ENCODE data around the gene NOD2.

Gene NOD2

GRCh38 chr16:50692999-50693781, at the start of gene NOD2:
Gene NOD2, plus strand, starts transcription at chr16:50693606. Its CDS starts 5,890 bp downstream, at chr16:50699496.
- no peak for DNase-seq

DNA sequence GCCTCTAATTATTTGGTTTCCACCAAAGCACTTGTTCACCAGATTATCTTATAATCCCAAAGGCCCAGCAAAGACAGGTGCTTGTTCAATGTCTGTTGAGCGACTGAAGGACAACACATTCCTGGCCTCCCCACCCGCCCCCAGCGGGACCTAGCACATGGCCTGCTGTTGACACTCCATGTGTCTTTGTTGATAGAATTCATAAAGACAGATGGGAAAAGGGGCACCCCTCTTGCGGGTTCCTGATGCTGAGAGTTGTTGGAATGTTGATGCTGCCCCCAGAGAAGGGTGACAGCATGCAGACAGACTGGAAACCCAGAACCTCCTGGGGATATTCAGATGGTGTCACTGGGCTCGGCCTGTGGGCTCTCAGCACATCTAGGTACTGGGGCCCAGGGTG, 49.2 kb upstream of the NOD2 start:
- DNase-seq: no peak

- no peak for DNase-seq
Measured at GRCh38 chr16:50644729-50645128, 48.7 kb upstream of the NOD2 start.

- no peak for DNase-seq
Measured at GRCh38 chr16:50645563-50646220, 47.7 kb upstream of the NOD2 start.

DNA sequence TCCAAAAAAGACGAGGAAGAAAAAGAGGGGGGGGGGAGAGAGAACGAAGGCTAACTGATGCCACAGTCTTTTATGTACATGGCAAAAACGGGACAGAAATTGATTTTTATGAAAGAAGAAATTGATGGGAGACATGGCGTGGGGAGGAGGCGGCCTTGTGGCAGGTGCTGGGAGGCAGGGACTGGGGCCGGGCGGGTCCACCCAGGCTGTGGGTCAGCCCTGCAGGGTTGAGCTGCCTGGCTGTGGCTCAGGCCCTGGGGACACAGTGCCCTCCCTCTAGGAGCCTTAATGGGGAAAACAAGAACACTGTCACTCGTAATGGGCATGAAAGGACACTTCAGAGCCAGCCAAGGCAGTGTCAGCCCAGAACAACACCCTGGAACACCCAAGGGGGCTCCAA, 47.1 kb upstream of the NOD2 start:
- DNase-seq: no peak

- DNase-seq: no peak
Measured at GRCh38 chr16:50651835-50652438, 41.5 kb upstream of the NOD2 start.

GRCh38 chr16:50652836-50653425, 40.5 kb upstream of the NOD2 start:
- no peak for DNase-seq

DNA sequence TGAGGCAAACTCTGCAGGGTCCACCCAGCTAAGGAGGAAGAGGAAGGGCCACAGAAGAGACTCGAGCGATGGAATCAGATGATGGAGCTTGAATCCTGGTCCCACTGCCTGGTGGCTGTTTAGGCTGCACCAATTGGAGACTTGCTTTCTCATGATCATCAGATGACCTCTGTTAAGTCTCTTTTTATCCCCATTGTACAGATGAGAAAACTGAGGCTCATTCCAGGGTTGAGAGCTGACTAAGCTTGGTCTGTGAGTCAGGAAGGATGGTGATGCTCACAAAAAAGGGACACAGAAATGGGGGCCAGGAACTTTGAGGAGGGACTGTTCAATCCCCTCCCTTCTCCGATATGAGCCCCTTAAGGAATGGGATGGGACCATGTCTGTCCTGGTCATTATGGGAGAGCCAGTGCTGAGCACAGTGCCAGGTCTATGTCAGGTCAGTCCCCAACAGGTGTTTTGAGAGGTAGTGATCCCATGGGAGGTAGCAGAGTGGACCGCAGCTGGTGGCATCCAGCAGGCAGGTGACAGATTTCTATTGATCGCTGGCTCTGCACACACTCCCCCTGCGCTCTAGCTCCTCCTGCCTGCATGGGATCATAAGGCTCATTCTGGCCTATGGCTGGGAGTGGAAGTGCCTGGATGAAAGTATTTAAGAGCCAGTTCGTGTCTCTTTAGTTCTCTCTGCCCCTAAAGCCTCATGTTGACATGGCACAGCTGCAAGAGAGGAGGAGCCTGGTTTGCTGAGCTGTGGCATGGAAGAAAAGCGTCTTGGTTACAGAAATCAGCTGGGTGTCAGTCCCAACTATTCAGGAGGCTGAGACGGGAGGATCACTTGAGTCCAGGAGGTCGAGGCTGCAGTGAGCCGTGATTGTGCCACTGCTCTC, 39.5 kb upstream of the NOD2 start:
- DNase-seq: no peak

- no peak for DNase-seq
Measured at GRCh38 chr16:50655558-50656055, 37.8 kb upstream of the NOD2 start.

DNA sequence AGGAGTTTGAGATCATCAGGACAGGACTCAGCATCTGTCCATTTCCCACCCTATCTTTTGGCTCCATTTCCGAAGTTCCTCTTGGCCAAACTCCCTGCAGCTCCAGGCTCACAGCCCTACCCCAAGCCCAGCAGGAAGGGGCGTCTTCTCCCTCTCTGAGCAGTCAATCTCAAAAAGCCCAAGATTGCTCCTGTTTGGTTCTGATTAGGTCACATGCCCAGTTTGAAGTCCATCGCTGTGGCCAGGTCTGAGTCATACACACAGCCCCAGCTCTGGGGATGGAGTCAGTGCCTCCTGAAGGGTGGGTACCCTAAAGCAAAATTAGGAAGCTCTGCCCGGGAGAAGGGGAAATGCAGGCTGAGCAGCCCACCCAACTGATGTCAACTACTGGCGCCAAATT, 36.2 kb upstream of the NOD2 start:
- no peak for DNase-seq

DNA sequence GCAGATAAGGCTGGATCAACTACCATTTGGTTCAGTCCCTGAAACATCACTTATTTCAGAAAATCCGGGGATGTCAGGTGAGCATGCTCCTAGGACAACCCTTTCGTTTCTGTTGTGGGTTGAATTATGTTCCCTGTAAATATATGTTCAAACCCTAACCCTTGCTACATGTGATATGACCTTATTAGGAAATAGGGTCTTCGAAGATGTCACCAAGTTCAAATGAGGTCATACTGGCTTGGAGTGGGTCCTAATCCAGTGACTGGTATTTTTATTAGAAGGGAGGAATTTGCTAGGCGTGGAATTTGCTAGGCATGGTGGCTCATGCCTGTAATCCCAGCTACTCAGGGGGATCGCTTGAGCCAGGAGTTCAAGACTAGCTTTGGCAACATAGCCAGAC, 33.6 kb upstream of the NOD2 start:
- DNase-seq: no peak

DNA sequence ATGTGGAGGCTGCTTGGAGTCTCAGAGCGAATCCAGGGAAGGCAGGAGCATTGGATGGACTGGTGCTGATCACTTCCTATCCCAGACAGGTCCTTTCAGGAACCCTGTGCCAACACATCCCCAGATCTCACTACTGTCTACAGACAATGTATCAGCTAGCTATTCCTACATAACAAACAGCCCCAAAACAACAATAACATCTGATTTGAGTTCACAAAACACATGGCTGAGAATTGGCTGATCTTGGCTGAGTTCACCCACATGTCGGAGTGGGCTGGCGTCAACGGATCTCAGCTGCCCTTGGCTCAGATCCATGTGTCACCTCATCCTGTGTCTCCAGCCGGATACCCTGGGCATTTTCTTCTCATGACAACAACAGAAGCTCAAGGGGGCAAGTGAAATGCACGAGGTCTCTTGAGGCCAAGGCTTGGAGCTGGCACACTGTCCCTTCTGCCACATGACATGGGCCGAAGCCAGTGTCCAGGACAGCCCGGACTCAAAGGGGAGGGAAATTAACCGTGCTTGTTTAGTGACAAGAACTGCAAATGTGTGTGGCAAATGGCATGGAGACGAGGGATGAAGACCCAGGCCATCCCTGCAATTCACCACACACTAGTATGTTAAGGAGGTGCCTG, 31.0 kb upstream of the NOD2 start:
- no peak for DNase-seq

DNA sequence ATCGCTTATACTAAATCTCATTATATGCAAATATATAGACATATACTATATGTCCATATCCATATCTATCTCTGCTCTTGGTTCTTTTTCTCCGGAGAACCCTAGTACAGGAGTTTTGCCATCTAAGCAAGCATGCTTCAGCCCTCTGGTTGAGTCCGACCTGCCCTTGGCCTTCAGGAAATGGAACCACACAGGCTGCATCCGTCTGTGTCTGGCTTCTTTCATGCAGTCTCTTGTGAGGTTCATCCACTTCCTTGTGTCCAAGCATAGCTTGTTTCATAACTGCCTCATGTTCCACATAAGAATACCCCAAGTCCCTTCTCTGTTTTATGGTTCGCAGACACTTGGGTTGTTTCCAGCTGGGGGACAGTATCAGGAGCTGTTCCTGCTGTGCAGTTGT, 29.1 kb upstream of the NOD2 start:
- DNase-seq: no peak

- peak; percentile 65 for DNase-seq
Measured at GRCh38 chr16:50665128-50665878, 28.1 kb upstream of the NOD2 start.

DNA sequence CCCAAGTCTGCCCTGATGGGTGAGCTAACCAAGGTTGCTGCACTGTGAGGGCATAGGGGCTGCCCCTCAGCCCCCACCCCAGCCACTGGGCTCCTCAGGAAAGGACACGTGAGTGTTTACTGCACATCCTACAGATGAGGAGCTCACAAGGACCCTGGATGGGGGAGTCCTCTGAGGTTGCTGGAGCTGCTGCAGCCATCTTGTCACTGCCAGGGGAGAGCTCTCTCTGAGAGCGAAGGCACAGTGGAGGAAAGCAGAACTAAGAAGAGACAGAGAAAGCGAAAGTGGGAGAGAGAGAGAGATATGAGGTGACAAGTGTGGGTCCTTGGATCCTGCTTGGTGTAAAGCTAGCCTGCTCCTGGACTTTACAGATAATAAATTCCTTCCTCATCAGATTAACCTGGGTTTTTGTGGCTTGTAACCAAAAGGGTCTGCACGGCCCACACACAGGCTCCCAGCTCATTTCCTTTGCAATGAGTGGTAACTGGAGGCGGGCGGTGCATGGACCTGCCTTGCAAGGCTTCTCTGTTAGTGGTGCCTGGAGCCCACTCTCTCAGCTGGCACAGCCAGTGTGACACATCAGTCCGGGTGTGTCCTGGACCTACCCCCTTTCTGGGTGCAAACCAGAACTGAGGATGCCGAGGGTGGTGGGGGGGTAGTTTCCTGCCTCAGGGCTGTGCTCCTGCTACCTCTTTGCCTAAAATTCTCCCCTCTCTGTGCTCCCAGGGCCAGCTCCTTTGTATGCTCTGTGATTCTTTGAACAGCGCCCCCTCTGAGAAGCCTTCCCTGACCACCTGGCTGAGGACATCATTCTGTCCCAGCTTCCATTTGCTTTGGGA, 26.5 kb upstream of the NOD2 start:
- DNase-seq: no peak

DNA sequence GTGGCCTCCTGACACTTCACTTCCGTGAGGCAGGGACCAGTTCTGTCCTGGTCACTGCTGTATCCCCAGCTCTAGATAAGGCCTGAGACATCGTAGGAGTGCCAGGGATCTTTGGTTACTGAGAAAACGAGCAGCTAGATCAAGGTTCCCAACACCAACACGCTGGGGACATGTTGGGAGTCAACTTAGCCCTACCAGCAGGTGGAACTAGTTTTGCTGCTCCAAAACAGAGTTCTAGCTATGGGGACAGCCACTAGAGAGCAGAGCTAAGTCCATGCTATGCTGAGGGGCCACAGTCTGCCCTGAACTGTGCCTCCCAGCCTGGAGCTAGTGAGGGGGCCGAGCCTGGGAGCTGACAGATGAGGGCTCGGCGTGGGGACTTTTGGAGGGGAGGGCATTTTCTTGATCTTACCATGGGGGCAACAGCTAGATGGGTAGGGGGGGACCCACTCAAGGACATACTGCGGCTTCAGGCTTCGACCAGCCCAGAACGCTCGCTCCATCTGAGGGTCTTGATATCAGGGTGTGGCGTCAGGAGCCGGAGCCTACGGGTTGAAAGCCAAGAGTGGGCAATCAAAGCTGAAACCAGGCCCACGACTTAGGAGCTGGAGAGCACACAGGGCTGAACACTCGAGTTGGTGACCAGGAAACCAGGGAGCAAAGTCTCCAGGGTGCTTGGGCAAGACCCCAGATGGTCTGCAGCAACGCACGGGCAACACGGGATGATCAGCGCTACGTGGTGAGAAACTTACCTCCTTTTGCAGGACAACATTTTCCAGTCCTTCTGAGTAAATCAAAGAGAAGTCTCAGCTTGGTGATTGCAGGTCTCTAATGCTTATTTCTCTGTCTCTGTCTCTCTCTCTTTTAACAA, 25.7 kb upstream of the NOD2 start:
- no peak for DNase-seq

DNA sequence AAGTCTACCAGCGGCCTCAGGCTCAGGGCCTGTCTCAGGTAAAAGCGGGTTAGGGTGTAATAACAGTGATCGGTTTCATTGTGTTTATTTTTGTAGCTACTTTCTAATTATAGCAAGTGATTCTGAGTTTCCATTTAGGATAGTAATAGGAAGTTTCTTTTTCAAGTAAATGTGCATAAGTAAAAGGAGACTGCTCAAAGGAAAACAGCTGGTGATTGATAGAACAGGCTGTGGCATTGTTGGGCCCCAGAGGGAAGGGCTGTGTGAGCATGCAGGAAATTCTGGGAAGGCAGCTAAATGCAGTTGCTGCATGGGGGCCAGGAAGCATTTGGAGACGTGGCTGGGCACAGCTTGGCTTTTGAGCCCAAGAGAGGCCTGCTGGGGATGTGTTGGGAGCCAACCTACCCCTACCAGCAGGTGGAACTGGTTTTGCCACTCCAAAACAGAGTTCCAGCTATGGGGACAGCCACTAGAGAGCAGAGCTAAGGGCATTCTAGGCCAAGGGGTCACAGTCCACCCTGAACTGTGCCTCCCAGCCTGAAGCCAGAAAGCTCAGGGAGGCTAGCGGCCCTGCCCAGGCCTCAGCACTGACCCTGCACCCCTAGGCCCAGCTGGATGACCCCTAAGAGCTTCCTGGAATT, 24.9 kb upstream of the NOD2 start:
- DNase-seq: no peak

DNA sequence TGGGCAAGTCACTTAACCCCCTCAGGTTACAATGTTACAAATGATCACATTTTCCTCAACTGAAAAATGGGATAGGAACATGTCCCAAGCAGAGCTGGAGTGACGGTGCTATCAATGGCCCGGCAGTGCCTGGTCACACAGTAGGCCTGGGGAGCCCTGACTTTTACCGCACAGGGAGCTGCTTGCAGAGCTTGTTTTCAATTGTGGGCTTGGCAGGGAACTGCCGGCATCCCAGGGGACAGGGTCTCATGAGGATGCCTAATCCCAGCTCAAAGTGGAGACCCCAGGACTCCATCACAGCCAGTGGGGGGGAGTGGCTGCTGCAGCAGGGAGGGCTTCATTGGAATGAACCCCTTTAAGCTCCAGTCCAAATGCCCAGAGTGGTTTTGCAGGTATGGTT, 23.7 kb upstream of the NOD2 start:
- DNase-seq: no peak

DNA sequence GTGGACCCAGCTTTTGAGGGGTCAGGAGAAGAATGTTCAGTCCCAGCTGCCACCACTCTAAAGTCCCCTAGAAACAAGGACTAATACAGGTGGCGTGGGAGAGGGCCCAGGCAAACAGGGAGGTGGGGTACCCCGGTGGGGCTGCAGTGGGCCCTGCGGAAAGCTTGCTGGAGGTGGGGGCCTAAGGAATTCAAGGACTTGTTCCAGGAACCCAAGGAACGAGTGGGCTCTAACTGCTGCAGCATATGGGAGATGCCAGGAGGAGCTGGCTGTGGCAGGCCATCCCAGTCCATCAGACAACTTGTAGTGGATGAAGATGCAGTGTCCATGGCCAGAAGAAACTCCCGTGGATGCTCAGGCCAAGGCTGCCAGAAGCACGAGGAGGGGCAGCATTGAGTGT, 22.9 kb upstream of the NOD2 start:
- no peak for DNase-seq

Measured in NCI-H774 (cell line).